K562 (cell line): ENCODE measurements around the gene BROX. TPM values are rescaled to one million over a fixed set of nuclear protein-coding genes. Genes with fewer than 3 reads are reported as not detected.

Experiments
- ADNP ChIP-seq: fragments of 200-800 bp; sonication (Bioruptor generic); IDR thresholded peaks from 2 replicates; pipeline ENCODE4 v1.6.1; 2016; ENCODE audit warnings: missing genetic modification characterization, missing compliant biosample characterization
- ASH1L ChIP-seq: fragments of 450-650 bp; IDR thresholded peaks from 2 replicates; pipeline ENCODE4 v1.6.1; 2018; ENCODE audit warnings: borderline replicate concordance, mild to moderate bottlenecking, low read depth; ENCODE audit not compliant: partially characterized antibody
- CBX2 ChIP-seq: fragments of 200-600 bp; sonication (generic); IDR thresholded peaks from one replicate; pipeline ENCODE4 v1.6.1; 2012; ENCODE audit warnings: mild to moderate bottlenecking, low read length, inconsistent platforms; ENCODE audit not compliant: insufficient read depth, poor library complexity, severe bottlenecking
- CBX5 ChIP-seq: IDR thresholded peaks from 2 replicates; pipeline ENCODE4 v1.6.1; 2014; ENCODE audit warnings: low read depth, borderline replicate concordance
- ETV5 ChIP-seq: sonication (generic); formaldehyde crosslinking; IDR thresholded peaks from 2 replicates; pipeline ENCODE4 v1.4.0; 2020; ENCODE audit warnings: low read depth, mild to moderate bottlenecking, missing genetic modification reagents
- FOXA3 ChIP-seq, 2 experiments: fragments of 450-650 bp in 1 of 2; sonication (generic) in 1 of 2; formaldehyde crosslinking; IDR thresholded peaks in 1 of 2; conservative IDR thresholded peaks in 1 of 2; 2 replicates each; pipeline versions ENCODE4 v1.4.0 to v1.8.0; 2020 to 2022; ENCODE audit warnings: mild to moderate bottlenecking in 2 of 2, missing genetic modification reagents in 1 of 2
- HDGF ChIP-seq: fragments of 450-650 bp; IDR thresholded peaks from 2 replicates; pipeline ENCODE4 v1.6.1; 2016
- SREBF1 ChIP-seq: fragments of 150-350 bp; IDR thresholded peaks from 2 replicates; pipeline ENCODE4 v1.6.1; 2014; ENCODE audit warnings: antibody characterized with exemption, low read depth, low read length, borderline replicate concordance
- ZNF583 ChIP-seq: fragments of 250-450 bp; sonication (Bioruptor Pico); IDR thresholded peaks from 2 replicates; pipeline ENCODE4 v1.4.0; 2020
- ZSCAN29 ChIP-seq: fragments of 450-650 bp; IDR thresholded peaks from 2 replicates; pipeline ENCODE4 v1.6.1; 2017
- polyA plus RNA-seq, 8 experiments: library from polyadenylated mRNA; depleted of rRNA in 4 of 8; stranded (reverse) in 5 of 8; unstranded in 3 of 8; fragments of >200 nt; fragmentation: Nextera tagmentation in 2 of 8; fragmentation: Illumina TruSeq in 1 of 8; extraction: Ambion mirVana in 2 of 8; extraction: Trizol in 1 of 8; gene quantifications; 2 replicates each; pipeline versions ENCODE4 v1.2.1 to v1.2.3, GENCODE V29; 2011 to 2014; ENCODE audit warnings: inconsistent platforms in 1 of 8, missing spikeins in 1 of 8
- total RNA-seq, 7 experiments: library from RNA; depleted of rRNA in 6 of 7; stranded (reverse); fragments of >200 nt in 6 of 7; fragmentation: Illumina TruSeq in 2 of 7; extraction: Trizol in 2 of 7; gene quantifications; 2 replicates each; pipeline versions ENCODE4 v1.2.1 to v1.2.3, GENCODE V29; 2011 to 2021; ENCODE audit warnings: low replicate concordance in 1 of 7
- TF ChIP-seq, protein P1 (sequence below): fragments of 250-450 bp; sonication (Bioruptor Pico); IDR thresholded peaks from 2 replicates; pipeline ENCODE4 v1.4.0; 2020; ENCODE audit warnings: mild to moderate bottlenecking, moderate library complexity
- TF ChIP-seq, protein P2 (sequence below): fragments of 450-650 bp; IDR thresholded peaks from 2 replicates; pipeline ENCODE4 v1.6.1; 2016; ENCODE audit warnings: mild to moderate bottlenecking, moderate library complexity

BROX gene
- total and polyA plus RNA-seq, 9 of the 15 experiments (the other 6 are each of a cell fraction or from before 2014, with no cell fraction given): 9.4 to 153 (median 45.1) TPM

DNA sequence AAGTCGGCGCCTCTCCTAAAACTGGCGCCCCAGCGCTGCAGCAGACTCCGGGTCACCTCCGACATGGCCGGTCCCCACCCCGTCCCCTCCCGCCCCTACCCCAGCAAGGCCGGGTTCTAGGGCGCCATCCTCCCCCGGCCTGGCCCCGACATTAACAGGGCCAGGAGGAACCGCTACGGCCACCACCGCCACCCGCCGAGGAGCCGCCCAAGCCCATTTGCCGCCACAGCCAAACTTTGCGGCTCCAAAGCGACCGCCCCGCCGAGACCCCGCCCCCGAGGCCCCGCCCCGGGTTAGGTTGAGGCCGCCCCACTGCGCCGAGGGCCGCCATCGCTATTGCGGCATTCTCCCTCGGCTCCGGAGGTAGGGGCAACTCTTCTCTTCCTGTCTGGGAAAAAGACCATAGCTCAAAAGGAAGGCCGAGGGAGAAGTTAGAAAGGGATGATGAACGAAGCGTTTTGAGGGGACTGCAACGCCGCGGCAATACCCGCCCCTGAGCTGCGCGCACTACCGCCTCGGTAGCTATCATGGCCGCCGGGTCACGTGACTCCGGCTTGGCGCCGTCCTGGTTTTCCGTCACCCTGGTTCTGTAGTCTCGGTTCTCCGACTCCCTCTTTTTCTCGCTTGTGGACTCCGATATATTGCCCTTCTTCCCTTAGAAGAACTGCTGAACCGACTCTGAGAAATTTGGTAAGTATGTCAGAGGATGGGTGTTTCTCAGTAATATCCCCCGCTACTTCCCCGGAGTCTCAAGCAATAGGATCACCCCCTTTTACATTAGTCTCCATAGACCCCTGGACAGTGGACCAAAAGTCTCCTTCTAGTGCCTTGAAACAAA, at the start of gene BROX, which contains the start of gene AIDA (continued):
- TF ChIP-seq SREBF1 (0 out of 2 replicates have a peak, but pooled peaks have one; percentile 39), CBX2 (no peak), ASH1L (peak; percentile 88), HDGF (no peak), CBX5 (no peak), ZNF583 (peak; percentile 93), ZSCAN29 (no peak), ETV5 (CRISPR knock-in tag) (no peak; the same call in 1 of the 2 replicates), ADNP (tag) (no peak), FOXA3 (CRISPR knock-in tag; conservative IDR thresholded peaks at IDR 0.05 in 1 of 2, IDR thresholded peaks at IDR 0.05 in 1 of 2) (peak in 1 of 2 experiments; percentile 30; a peak in 1 of 4 replicates)
- TF ChIP-seq, protein P1, sequence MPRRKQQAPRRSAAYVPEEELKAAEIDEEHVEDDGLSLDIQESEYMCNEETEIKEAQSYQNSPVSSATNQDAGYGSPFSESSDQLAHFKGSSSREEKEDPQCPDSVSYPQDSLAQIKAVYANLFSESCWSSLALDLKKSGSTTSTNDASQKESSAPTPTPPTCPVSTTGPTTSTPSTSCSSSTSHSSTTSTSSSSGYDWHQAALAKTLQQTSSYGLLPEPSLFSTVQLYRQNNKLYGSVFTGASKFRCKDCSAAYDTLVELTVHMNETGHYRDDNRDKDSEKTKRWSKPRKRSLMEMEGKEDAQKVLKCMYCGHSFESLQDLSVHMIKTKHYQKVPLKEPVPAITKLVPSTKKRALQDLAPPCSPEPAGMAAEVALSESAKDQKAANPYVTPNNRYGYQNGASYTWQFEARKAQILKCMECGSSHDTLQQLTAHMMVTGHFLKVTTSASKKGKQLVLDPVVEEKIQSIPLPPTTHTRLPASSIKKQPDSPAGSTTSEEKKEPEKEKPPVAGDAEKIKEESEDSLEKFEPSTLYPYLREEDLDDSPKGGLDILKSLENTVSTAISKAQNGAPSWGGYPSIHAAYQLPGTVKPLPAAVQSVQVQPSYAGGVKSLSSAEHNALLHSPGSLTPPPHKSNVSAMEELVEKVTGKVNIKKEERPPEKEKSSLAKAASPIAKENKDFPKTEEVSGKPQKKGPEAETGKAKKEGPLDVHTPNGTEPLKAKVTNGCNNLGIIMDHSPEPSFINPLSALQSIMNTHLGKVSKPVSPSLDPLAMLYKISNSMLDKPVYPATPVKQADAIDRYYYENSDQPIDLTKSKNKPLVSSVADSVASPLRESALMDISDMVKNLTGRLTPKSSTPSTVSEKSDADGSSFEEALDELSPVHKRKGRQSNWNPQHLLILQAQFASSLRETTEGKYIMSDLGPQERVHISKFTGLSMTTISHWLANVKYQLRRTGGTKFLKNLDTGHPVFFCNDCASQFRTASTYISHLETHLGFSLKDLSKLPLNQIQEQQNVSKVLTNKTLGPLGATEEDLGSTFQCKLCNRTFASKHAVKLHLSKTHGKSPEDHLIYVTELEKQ (CRISPR knock-in tag): 0 out of 2 replicates have a peak, but pooled peaks have one; percentile 40
- TF ChIP-seq, protein P2, sequence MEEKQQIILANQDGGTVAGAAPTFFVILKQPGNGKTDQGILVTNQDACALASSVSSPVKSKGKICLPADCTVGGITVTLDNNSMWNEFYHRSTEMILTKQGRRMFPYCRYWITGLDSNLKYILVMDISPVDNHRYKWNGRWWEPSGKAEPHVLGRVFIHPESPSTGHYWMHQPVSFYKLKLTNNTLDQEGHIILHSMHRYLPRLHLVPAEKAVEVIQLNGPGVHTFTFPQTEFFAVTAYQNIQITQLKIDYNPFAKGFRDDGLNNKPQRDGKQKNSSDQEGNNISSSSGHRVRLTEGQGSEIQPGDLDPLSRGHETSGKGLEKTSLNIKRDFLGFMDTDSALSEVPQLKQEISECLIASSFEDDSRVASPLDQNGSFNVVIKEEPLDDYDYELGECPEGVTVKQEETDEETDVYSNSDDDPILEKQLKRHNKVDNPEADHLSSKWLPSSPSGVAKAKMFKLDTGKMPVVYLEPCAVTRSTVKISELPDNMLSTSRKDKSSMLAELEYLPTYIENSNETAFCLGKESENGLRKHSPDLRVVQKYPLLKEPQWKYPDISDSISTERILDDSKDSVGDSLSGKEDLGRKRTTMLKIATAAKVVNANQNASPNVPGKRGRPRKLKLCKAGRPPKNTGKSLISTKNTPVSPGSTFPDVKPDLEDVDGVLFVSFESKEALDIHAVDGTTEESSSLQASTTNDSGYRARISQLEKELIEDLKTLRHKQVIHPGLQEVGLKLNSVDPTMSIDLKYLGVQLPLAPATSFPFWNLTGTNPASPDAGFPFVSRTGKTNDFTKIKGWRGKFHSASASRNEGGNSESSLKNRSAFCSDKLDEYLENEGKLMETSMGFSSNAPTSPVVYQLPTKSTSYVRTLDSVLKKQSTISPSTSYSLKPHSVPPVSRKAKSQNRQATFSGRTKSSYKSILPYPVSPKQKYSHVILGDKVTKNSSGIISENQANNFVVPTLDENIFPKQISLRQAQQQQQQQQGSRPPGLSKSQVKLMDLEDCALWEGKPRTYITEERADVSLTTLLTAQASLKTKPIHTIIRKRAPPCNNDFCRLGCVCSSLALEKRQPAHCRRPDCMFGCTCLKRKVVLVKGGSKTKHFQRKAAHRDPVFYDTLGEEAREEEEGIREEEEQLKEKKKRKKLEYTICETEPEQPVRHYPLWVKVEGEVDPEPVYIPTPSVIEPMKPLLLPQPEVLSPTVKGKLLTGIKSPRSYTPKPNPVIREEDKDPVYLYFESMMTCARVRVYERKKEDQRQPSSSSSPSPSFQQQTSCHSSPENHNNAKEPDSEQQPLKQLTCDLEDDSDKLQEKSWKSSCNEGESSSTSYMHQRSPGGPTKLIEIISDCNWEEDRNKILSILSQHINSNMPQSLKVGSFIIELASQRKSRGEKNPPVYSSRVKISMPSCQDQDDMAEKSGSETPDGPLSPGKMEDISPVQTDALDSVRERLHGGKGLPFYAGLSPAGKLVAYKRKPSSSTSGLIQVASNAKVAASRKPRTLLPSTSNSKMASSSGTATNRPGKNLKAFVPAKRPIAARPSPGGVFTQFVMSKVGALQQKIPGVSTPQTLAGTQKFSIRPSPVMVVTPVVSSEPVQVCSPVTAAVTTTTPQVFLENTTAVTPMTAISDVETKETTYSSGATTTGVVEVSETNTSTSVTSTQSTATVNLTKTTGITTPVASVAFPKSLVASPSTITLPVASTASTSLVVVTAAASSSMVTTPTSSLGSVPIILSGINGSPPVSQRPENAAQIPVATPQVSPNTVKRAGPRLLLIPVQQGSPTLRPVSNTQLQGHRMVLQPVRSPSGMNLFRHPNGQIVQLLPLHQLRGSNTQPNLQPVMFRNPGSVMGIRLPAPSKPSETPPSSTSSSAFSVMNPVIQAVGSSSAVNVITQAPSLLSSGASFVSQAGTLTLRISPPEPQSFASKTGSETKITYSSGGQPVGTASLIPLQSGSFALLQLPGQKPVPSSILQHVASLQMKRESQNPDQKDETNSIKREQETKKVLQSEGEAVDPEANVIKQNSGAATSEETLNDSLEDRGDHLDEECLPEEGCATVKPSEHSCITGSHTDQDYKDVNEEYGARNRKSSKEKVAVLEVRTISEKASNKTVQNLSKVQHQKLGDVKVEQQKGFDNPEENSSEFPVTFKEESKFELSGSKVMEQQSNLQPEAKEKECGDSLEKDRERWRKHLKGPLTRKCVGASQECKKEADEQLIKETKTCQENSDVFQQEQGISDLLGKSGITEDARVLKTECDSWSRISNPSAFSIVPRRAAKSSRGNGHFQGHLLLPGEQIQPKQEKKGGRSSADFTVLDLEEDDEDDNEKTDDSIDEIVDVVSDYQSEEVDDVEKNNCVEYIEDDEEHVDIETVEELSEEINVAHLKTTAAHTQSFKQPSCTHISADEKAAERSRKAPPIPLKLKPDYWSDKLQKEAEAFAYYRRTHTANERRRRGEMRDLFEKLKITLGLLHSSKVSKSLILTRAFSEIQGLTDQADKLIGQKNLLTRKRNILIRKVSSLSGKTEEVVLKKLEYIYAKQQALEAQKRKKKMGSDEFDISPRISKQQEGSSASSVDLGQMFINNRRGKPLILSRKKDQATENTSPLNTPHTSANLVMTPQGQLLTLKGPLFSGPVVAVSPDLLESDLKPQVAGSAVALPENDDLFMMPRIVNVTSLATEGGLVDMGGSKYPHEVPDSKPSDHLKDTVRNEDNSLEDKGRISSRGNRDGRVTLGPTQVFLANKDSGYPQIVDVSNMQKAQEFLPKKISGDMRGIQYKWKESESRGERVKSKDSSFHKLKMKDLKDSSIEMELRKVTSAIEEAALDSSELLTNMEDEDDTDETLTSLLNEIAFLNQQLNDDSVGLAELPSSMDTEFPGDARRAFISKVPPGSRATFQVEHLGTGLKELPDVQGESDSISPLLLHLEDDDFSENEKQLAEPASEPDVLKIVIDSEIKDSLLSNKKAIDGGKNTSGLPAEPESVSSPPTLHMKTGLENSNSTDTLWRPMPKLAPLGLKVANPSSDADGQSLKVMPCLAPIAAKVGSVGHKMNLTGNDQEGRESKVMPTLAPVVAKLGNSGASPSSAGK: no peak; the same call in none of the 2 replicates
